ENCODE data around the gene BRD2. TPM values are rescaled to one million over a fixed set of nuclear protein-coding genes. Genes with fewer than 3 reads are reported as not detected.

BRD2 gene
- total RNA-seq, result 100 to 1,000 TPM; 340 to 378 TPM
- 211 TPM for polyA plus RNA-seq (2013, experiment 1 of 2)
- 378 TPM for polyA plus RNA-seq (2013, experiment 2 of 2)
- total RNA-seq, result 312 to 738 (median 473) reads per million in 172 experiments

- peaks cover 46% of the 10 kb centered on the region for H3K4me1 Mint-ChIP-seq (ENCODE audit: low read depth)
- peaks cover 40% of the 10 kb centered on the region for H3K4me1 ChIP-seq (ENCODE audit: insufficient read depth, low read length)
- no peaks in the 10 kb centered on the region for H3K9me3 ChIP-seq (ENCODE audit: control insufficient read depth in 1 of 2, insufficient read depth in 1 of 2, low read length in 2 of 2)
- intact Hi-C loops (cut with DNase I, micrococcal nuclease), result loop anchor here in 1 of 2 experiments (5.0 kb wide), 1 partner anchor 771 kb away; no protein-coding TSS in a partner anchor
- peaks cover 52% of the 10 kb centered on the region for H3K36me3 Mint-ChIP-seq (ENCODE audit: low read depth)
- POLR2A ChIA-PET, result interaction anchor here (0.6 to 12.1 kb wide), 17 partner anchors 9 to 450 kb away, joined by 3 to 444 read pairs (median 7); partner anchors contain the start of genes CUTA, HLA-DMA, HLA-DMB and PSMB8
- peaks cover 11% of the 10 kb centered on the region for H3K36me3 ChIP-seq (ENCODE audit: insufficient read depth, low read length)
- DNase-seq (peak; percentile 91 to 99 (median 96)), ATAC-seq (ENCODE audit: poor library complexity) (peak; percentile 44)
- peak within 1 kb of the TSS; percentile 97 for H3K4me3 ChIP-seq (ENCODE audit: low read length)
- H3K27ac ChIP-seq (ENCODE audit: low read depth in 1 of 2, low read length in 2 of 2), result peak within 1 kb of the TSS; percentile 91 to 98
- H3K27me3 ChIP-seq (ENCODE audit: control insufficient read depth in 1 of 2, insufficient read depth in 2 of 2, low read length in 2 of 2), result no peaks in the 10 kb centered on the region
- H3K9me3 Mint-ChIP-seq, result no peaks in the 10 kb centered on the region
- peak within 1 kb of the TSS; percentile 90 for H3K4me3 Mint-ChIP-seq
- CTCF ChIA-PET, result interaction anchor here (0.8 to 13.1 kb wide), 13 partner anchors 12 to 320 kb away, joined by 3 to 177 read pairs (median 4); partner anchors contain the start of genes HLA-DMA, TAP1, TAP2 and WDR46
- H3K27me3 Mint-ChIP-seq, result no peaks in the 10 kb centered on the region
- H3K27ac Mint-ChIP-seq, result peak within 1 kb of the TSS; percentile 100
- TF ChIP-seq CTCF (IDR thresholded peaks at IDR 0.05), result no peak
These were observed at the start of gene BRD2 for GRCh38 chr6:32968093-32968866. Gene BRD2, plus strand, starts transcription at chr6:32968594. Its CDS starts 4,305 bp downstream, at chr6:32972899.

GRCh38 chr6:32920715-32921114 is 47.7 kb upstream of the BRD2 start:
- no peaks in the 10 kb centered on the region for H3K9me3 Mint-ChIP-seq
- peaks cover 20% of the 10 kb centered on the region for H3K27me3 Mint-ChIP-seq
- no peak overlapping the region for H3K27ac ChIP-seq (ENCODE audit: low read depth in 1 of 2, low read length in 2 of 2)
- H3K4me1 ChIP-seq (ENCODE audit: insufficient read depth, low read length), result no peaks in the 10 kb centered on the region
- H3K4me3 Mint-ChIP-seq, result no peak overlapping the region
- no peaks in the 10 kb centered on the region for H3K36me3 Mint-ChIP-seq (ENCODE audit: low read depth)
- no peak overlapping the region for H3K4me3 ChIP-seq (ENCODE audit: low read length)
- DNase-seq (no peak), ATAC-seq (ENCODE audit: poor library complexity) (no peak)
- H3K36me3 ChIP-seq (ENCODE audit: insufficient read depth, low read length), result no peaks in the 10 kb centered on the region
- H3K27ac Mint-ChIP-seq, result no peak overlapping the region
- peaks cover 0 to 6% of the 10 kb centered on the region in 2 experiments for H3K27me3 ChIP-seq (ENCODE audit: control insufficient read depth in 1 of 2, insufficient read depth in 2 of 2, low read length in 2 of 2)
- H3K4me1 Mint-ChIP-seq (ENCODE audit: low read depth), result no peaks in the 10 kb centered on the region
- ChIA-PET POLR2A (interaction anchor here (0.8 kb wide), 1 partner anchor 51 kb away, joined by 3 read pairs; no protein-coding TSS in a partner anchor), CTCF (no interaction called here)
- H3K9me3 ChIP-seq (ENCODE audit: control insufficient read depth in 1 of 2, insufficient read depth in 1 of 2, low read length in 2 of 2), result no peaks in the 10 kb centered on the region
- TF ChIP-seq CTCF (IDR thresholded peaks at IDR 0.05), result no peak
- intact Hi-C loops (cut with DNase I, micrococcal nuclease), result no loop called here

- Mint-ChIP-seq H3K4me1 (ENCODE audit: low read depth) (no peaks in the 10 kb centered on the region), H3K27me3 (peaks cover 15% of the 10 kb centered on the region), H3K9me3 (no peaks in the 10 kb centered on the region), H3K36me3 (ENCODE audit: low read depth) (no peaks in the 10 kb centered on the region), H3K27ac (no peak overlapping the region), H3K4me3 (no peak overlapping the region)
- Histone ChIP-seq H3K4me3 (ENCODE audit: low read length) (no peak overlapping the region), H3K4me1 (ENCODE audit: insufficient read depth, low read length) (no peaks in the 10 kb centered on the region), H3K36me3 (ENCODE audit: insufficient read depth, low read length) (no peaks in the 10 kb centered on the region), H3K27ac (ENCODE audit: low read depth in 1 of 2, low read length in 2 of 2) (no peak overlapping the region), H3K27me3 (ENCODE audit: control insufficient read depth in 1 of 2, insufficient read depth in 2 of 2, low read length in 2 of 2) (peaks cover 0 to 6% of the 10 kb centered on the region in 2 experiments), H3K9me3 (ENCODE audit: control insufficient read depth in 1 of 2, insufficient read depth in 1 of 2, low read length in 2 of 2) (no peaks in the 10 kb centered on the region)
- ATAC-seq (ENCODE audit: poor library complexity), result no peak
- intact Hi-C loops (cut with DNase I, micrococcal nuclease), result no loop called here
- DNase-seq, result no peak
- CTCF ChIA-PET, result no interaction called here
- POLR2A ChIA-PET, result no interaction called here
- no peak for TF ChIP-seq CTCF (IDR thresholded peaks at IDR 0.05)
These were observed 46.3 kb upstream of the BRD2 start for GRCh38 chr6:32922083-32922482.
